Effector memory CD8-positive, alpha-beta T cell (primary cell): ENCODE results near the gene TICRR.

ENCODE experiments used
- ATAC-seq: fragments of 150-1000 bp; cut with Tn5 transposase; replicated peaks from 2 replicates; pipeline ENCODE4 v1.10.0; 2021; ENCODE audit warnings: mild to moderate bottlenecking, moderate library complexity
- DNase-seq, 3 experiments: peaks; one replicate each; pipeline ENCODE4 v3.0.0; 2021
- H3K27ac Mint-ChIP-seq, 2 donors: one replicate each; pipeline ENCODE4 v1.8.0; 2022; ENCODE audit warnings: mild to moderate bottlenecking in 2 of 2, mixed read lengths in 2 of 2, moderate library complexity in 2 of 2
- H3K27me3 Mint-ChIP-seq, 2 donors: one replicate each; pipeline ENCODE4 v1.8.0; 2022; ENCODE audit warnings: mixed read lengths in 2 of 2
- H3K36me3 Mint-ChIP-seq: one replicate; pipeline ENCODE4 v1.8.0; 2022; ENCODE audit warnings: mild to moderate bottlenecking, moderate library complexity, mixed read lengths; ENCODE audit not compliant: insufficient read depth
- H3K4me1 Mint-ChIP-seq, 2 donors: one replicate each; pipeline ENCODE4 v1.8.0; 2022; ENCODE audit warnings: low read depth in 2 of 2, mixed read lengths in 2 of 2
- H3K4me3 Mint-ChIP-seq, 2 donors: one replicate each; pipeline ENCODE4 v1.8.0; 2022; ENCODE audit warnings: mild to moderate bottlenecking in 2 of 2, mixed read lengths in 2 of 2, moderate library complexity in 2 of 2
- H3K9me3 Mint-ChIP-seq, 2 donors: one replicate each; pipeline ENCODE4 v1.8.0; 2022; ENCODE audit warnings: mixed read lengths in 2 of 2

Gene TICRR

GRCh38 chr15:89646416-89647141 lies 71.3 kb downstream of the TICRR start:
- Mint-ChIP-seq H3K4me1 (peaks cover 3 to 5% of the 10 kb centered on the region in 2 donors), H3K36me3 (no peaks in the 10 kb centered on the region), H3K27me3 (peaks cover 0 to 25% of the 10 kb centered on the region in 2 donors), H3K27ac (no peak overlapping the region), H3K4me3 (no peak overlapping the region), H3K9me3 (no peaks in the 10 kb centered on the region)
- DNase-seq (no peak), ATAC-seq (no peak)

- peaks cover 4 to 31% of the 10 kb centered on the region in 2 donors for H3K27me3 Mint-ChIP-seq
- peaks cover 3 to 5% of the 10 kb centered on the region in 2 donors for H3K4me1 Mint-ChIP-seq
- H3K36me3 Mint-ChIP-seq: no peaks in the 10 kb centered on the region
- H3K4me3 Mint-ChIP-seq: no peak overlapping the region
- peak; percentile 45 for ATAC-seq
- peak; percentile 53 to 56 (median 56) for DNase-seq
- H3K27ac Mint-ChIP-seq: no peak overlapping the region
- no peaks in the 10 kb centered on the region for H3K9me3 Mint-ChIP-seq
These were observed 72.1 kb downstream of the TICRR start for GRCh38 chr15:89647191-89647851.

- no peak for ATAC-seq
- Mint-ChIP-seq H3K36me3 (no peaks in the 10 kb centered on the region), H3K9me3 (no peaks in the 10 kb centered on the region), H3K4me3 (no peak overlapping the region), H3K27ac (no peak overlapping the region), H3K4me1 (peaks cover 3 to 5% of the 10 kb centered on the region in 2 donors), H3K27me3 (peaks cover 13 to 42% of the 10 kb centered on the region in 2 donors)
- DNase-seq: no peak
These were observed 73.1 kb downstream of the TICRR start for GRCh38 chr15:89648106-89649012.

GRCh38 chr15:89649013-89649625 lies 73.8 kb downstream of the TICRR start:
- DNase-seq: no peak
- peaks cover 3 to 5% of the 10 kb centered on the region in 2 donors for H3K4me1 Mint-ChIP-seq
- no peak overlapping the region for H3K4me3 Mint-ChIP-seq
- ATAC-seq: no peak
- H3K9me3 Mint-ChIP-seq: no peaks in the 10 kb centered on the region
- no peak overlapping the region for H3K27ac Mint-ChIP-seq
- H3K36me3 Mint-ChIP-seq: no peaks in the 10 kb centered on the region
- H3K27me3 Mint-ChIP-seq: peaks cover 20 to 49% of the 10 kb centered on the region in 2 donors

GRCh38 chr15:89649716-89650115 lies 74.4 kb downstream of the TICRR start:
- peaks cover 8 to 10% of the 10 kb centered on the region in 2 donors for H3K4me1 Mint-ChIP-seq
- no peaks in the 10 kb centered on the region for H3K36me3 Mint-ChIP-seq
- no peak overlapping the region for H3K27ac Mint-ChIP-seq
- peaks cover 26 to 55% of the 10 kb centered on the region in 2 donors for H3K27me3 Mint-ChIP-seq
- no peaks in the 10 kb centered on the region for H3K9me3 Mint-ChIP-seq
- DNase-seq (no peak), ATAC-seq (no peak)
- no peak overlapping the region for H3K4me3 Mint-ChIP-seq

GRCh38 chr15:89652131-89652530 lies 76.9 kb downstream of the TICRR start:
- Mint-ChIP-seq H3K9me3 (no peaks in the 10 kb centered on the region), H3K27me3 (peaks cover 45 to 65% of the 10 kb centered on the region in 2 donors), H3K4me1 (peaks cover 9 to 12% of the 10 kb centered on the region in 2 donors), H3K4me3 (no peak overlapping the region), H3K36me3 (no peaks in the 10 kb centered on the region), H3K27ac (no peak overlapping the region)
- ATAC-seq: no peak
- DNase-seq: no peak

- peaks cover 45 to 65% of the 10 kb centered on the region in 2 donors for H3K27me3 Mint-ChIP-seq
- no peaks in the 10 kb centered on the region for H3K36me3 Mint-ChIP-seq
- DNase-seq (no peak), ATAC-seq (no peak)
- H3K4me1 Mint-ChIP-seq: peaks cover 6 to 10% of the 10 kb centered on the region in 2 donors
- H3K4me3 Mint-ChIP-seq: no peak overlapping the region
- H3K27ac Mint-ChIP-seq: no peak overlapping the region
- H3K9me3 Mint-ChIP-seq: no peaks in the 10 kb centered on the region
These were observed 77.4 kb downstream of the TICRR start for GRCh38 chr15:89652666-89653065.

GRCh38 chr15:89653578-89653977 lies 78.3 kb downstream of the TICRR start:
- Mint-ChIP-seq H3K27ac (no peak overlapping the region), H3K36me3 (no peaks in the 10 kb centered on the region), H3K9me3 (no peaks in the 10 kb centered on the region), H3K4me1 (peaks cover 6 to 10% of the 10 kb centered on the region in 2 donors), H3K27me3 (peaks cover 45 to 70% of the 10 kb centered on the region in 2 donors), H3K4me3 (no peak overlapping the region)
- DNase-seq (no peak), ATAC-seq (no peak)

GRCh38 chr15:89654301-89654761 lies 79.1 kb downstream of the TICRR start:
- H3K9me3 Mint-ChIP-seq: no peaks in the 10 kb centered on the region
- ATAC-seq (no peak), DNase-seq (no peak)
- peak overlapping the region; percentile 53 to 69 for H3K4me3 Mint-ChIP-seq
- no peak overlapping the region for H3K27ac Mint-ChIP-seq
- no peaks in the 10 kb centered on the region for H3K36me3 Mint-ChIP-seq
- peaks cover 6 to 10% of the 10 kb centered on the region in 2 donors for H3K4me1 Mint-ChIP-seq
- peaks cover 49 to 70% of the 10 kb centered on the region in 2 donors for H3K27me3 Mint-ChIP-seq

- Mint-ChIP-seq H3K4me3 (peak within 1 kb of the TSS; percentile 69 to 77), H3K27me3 (peaks cover 52 to 74% of the 10 kb centered on the region in 2 donors)
These were observed 79.9 kb downstream of the TICRR start, which contains the start of gene KIF7 for GRCh38 chr15:89654847-89655805. TSS of gene KIF7 (minus strand) at chr15:89655467. CDS start at chr15:89652930, 2,537 bp downstream.

GRCh38 chr15:89656116-89656815 lies 81.0 kb downstream of the TICRR start:
- H3K36me3 Mint-ChIP-seq: no peaks in the 10 kb centered on the region
- H3K4me1 Mint-ChIP-seq: peaks cover 6 to 10% of the 10 kb centered on the region in 2 donors
- no peak for DNase-seq
- H3K9me3 Mint-ChIP-seq: no peaks in the 10 kb centered on the region
- peak overlapping the region; percentile 57 to 77 for H3K4me3 Mint-ChIP-seq
- H3K27me3 Mint-ChIP-seq: peaks cover 60 to 84% of the 10 kb centered on the region in 2 donors
- no peak overlapping the region for H3K27ac Mint-ChIP-seq
- ATAC-seq: no peak

More at GRCh38 chr15:89654847-89655805, 79.9 kb downstream of the TICRR start, which contains the start of gene KIF7:
- Mint-ChIP-seq H3K36me3 (no peaks in the 10 kb centered on the region), H3K27ac (no peak within 1 kb of the TSS), H3K4me1 (peaks cover 6 to 10% of the 10 kb centered on the region in 2 donors), H3K9me3 (no peaks in the 10 kb centered on the region)
- peak; percentile 35 for ATAC-seq
- no peak for DNase-seq
